Tongue (tissue), 2 donors: Measurements from ENCODE around the gene AKNA. TPM values are rescaled to one million over a fixed set of nuclear protein-coding genes. Genes with fewer than 3 reads are reported as not detected.

Experiments
- DNase-seq: peaks from one replicate; pipeline ENCODE4 v3.0.0-alpha.2; 2015
- total RNA-seq: library from RNA; depleted of rRNA; stranded (reverse); fragments of >200 nt; gene quantifications from one replicate; pipeline ENCODE4 v1.2.3, GENCODE V29; 2014

Gene AKNA
- total RNA-seq, 1 donor from 2014 or later = 9.5 TPM

GRCh38 chr9:114317665-114318357 lies 70.0 kb downstream of the AKNA start:
- no peak for DNase-seq

- peak; percentile 21 for DNase-seq
Observed at GRCh38 chr9:114316605-114317230, 71.1 kb downstream of the AKNA start.

- no peak for DNase-seq
Observed at GRCh38 chr9:114315723-114316363, 71.9 kb downstream of the AKNA start.

- no peak for DNase-seq
Observed at GRCh38 chr9:114314881-114315722, 72.7 kb downstream of the AKNA start.

- DNase-seq = no peak
Observed at GRCh38 chr9:114314256-114314867, 73.4 kb downstream of the AKNA start.

GRCh38 chr9:114313186-114313585 lies 74.6 kb downstream of the AKNA start:
- DNase-seq = no peak

GRCh38 chr9:114312513-114312875 lies 75.3 kb downstream of the AKNA start:
- DNase-seq = no peak

- no peak for DNase-seq
Observed at GRCh38 chr9:114311571-114312512, 75.9 kb downstream of the AKNA start.

- DNase-seq = no peak
Observed at GRCh38 chr9:114310471-114311450, 77.0 kb downstream of the AKNA start.

- no peak for DNase-seq
Observed at GRCh38 chr9:114309096-114309495, 78.7 kb downstream of the AKNA start.

GRCh38 chr9:114308361-114308950 lies 79.3 kb downstream of the AKNA start:
- DNase-seq = no peak

GRCh38 chr9:114307899-114308267 lies 79.9 kb downstream of the AKNA start:
- no peak for DNase-seq

- no peak for DNase-seq
Observed at GRCh38 chr9:114304416-114305188, 83.2 kb downstream of the AKNA start.

GRCh38 chr9:114303977-114304376 lies 83.8 kb downstream of the AKNA start:
- DNase-seq = no peak

GRCh38 chr9:114303571-114303970 lies 84.2 kb downstream of the AKNA start:
- DNase-seq = no peak

- DNase-seq = no peak
Observed at GRCh38 chr9:114302727-114303126, 85.1 kb downstream of the AKNA start.

GRCh38 chr9:114301798-114302565 lies 85.8 kb downstream of the AKNA start:
- DNase-seq = no peak
